ENCODE data around the gene SPDL1. TPM values are rescaled to one million over a fixed set of nuclear protein-coding genes. Genes with fewer than 3 reads are reported as not detected.

SPDL1 gene
- total RNA-seq, 6 experiments from 2014 or later, result 68.8 to 121 (median 74.4) TPM

- no peak overlapping the region for H3K4me3 Mint-ChIP-seq
- H3K36me3 Mint-ChIP-seq (ENCODE audit: low read depth), result peaks cover 23% of the 10 kb centered on the region
- no peak for TF ChIP-seq CTCF (IDR thresholded peaks at IDR 0.05)
- peaks cover 65% of the 10 kb centered on the region for H3K4me1 Mint-ChIP-seq (ENCODE audit: low read depth)
- H3K27me3 Mint-ChIP-seq (ENCODE audit: insufficient read depth), result no peaks in the 10 kb centered on the region; the same call in 1 of the 2 replicates
- peaks cover 17% of the 10 kb centered on the region for H3K9me3 Mint-ChIP-seq
- no peak overlapping the region for H3K27ac Mint-ChIP-seq
- no peak for DNase-seq
Observed at GRCh38 chr5:169632946-169633345, 49.4 kb downstream of the SPDL1 start.

DNA sequence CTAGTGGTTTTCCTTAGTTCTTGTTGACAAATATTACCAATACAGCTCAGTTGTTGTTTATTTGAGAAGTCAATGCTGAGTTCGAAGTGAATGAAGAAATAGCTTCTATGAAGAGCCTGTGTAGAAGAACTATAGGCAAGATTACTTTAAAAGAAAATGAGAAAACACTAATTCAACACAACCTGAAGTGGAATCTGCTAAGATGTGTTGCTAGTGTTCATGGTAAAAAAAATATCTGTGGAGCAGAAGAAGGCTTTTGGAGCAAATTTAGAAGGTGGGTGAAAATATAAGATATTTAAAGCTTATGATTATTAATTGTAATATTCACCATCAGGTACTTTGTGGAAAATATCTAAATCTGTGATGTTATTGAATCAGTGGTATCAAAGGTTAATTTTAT is 51.0 kb downstream of the SPDL1 start:
- H3K27ac Mint-ChIP-seq, result no peak overlapping the region
- no peak for TF ChIP-seq CTCF (IDR thresholded peaks at IDR 0.05)
- no peak overlapping the region for H3K4me3 Mint-ChIP-seq
- peaks cover 30% of the 10 kb centered on the region for H3K9me3 Mint-ChIP-seq
- peaks cover 49% of the 10 kb centered on the region for H3K4me1 Mint-ChIP-seq (ENCODE audit: low read depth)
- peaks cover 30% of the 10 kb centered on the region for H3K36me3 Mint-ChIP-seq (ENCODE audit: low read depth)
- no peaks in the 10 kb centered on the region; the same call in 1 of the 2 replicates for H3K27me3 Mint-ChIP-seq (ENCODE audit: insufficient read depth)
- DNase-seq, result no peak

GRCh38 chr5:169635936-169636335 is 52.4 kb downstream of the SPDL1 start:
- Mint-ChIP-seq H3K27me3 (ENCODE audit: insufficient read depth) (no peaks in the 10 kb centered on the region), H3K9me3 (peaks cover 36% of the 10 kb centered on the region), H3K27ac (no peak overlapping the region), H3K36me3 (ENCODE audit: low read depth) (peaks cover 40% of the 10 kb centered on the region), H3K4me1 (ENCODE audit: low read depth) (peaks cover 35% of the 10 kb centered on the region), H3K4me3 (no peak overlapping the region)
- DNase-seq, result no peak
- no peak for TF ChIP-seq CTCF (IDR thresholded peaks at IDR 0.05)

DNA sequence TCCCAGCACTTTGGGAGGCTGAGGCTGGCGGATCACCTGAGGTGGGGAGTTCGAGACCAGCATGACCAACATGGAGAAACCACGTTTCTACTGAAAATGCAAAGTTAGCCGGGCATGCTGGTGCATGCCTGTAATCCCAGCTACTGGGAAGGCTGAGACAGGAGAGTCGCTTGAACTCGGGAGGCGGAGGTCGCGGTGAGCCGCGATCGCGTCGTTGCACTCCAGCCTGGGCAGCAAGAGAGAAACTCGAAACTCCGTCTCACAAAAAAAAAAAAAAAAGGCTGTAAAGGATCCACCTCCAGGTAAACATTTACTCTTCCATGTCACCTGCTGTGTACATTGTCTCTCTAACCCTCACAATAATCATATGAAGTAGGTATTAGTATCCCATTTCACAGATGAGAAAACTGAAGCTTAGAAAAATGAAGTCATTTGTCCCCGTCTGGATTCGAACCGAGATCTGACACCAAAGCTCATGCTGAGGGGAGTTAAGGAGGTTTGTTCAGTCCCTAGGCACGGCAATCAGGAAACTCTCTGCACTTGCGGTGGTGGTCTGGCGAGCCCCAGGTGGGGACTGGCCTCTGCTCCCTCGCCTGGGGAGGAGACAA is 53.0 kb downstream of the SPDL1 start:
- Mint-ChIP-seq H3K27ac (no peak overlapping the region), H3K9me3 (peaks cover 36% of the 10 kb centered on the region), H3K27me3 (ENCODE audit: insufficient read depth) (no peaks in the 10 kb centered on the region), H3K4me1 (ENCODE audit: low read depth) (peaks cover 29% of the 10 kb centered on the region), H3K36me3 (ENCODE audit: low read depth) (peaks cover 39% of the 10 kb centered on the region), H3K4me3 (no peak overlapping the region)
- no peak for DNase-seq
- TF ChIP-seq CTCF (IDR thresholded peaks at IDR 0.05), result no peak

- Mint-ChIP-seq H3K27me3 (ENCODE audit: insufficient read depth) (no peaks in the 10 kb centered on the region), H3K9me3 (peaks cover 36% of the 10 kb centered on the region), H3K4me1 (ENCODE audit: low read depth) (peaks cover 24% of the 10 kb centered on the region), H3K27ac (no peak within 1 kb of the TSS), H3K4me3 (no peak within 1 kb of the TSS), H3K36me3 (ENCODE audit: low read depth) (peaks cover 36% of the 10 kb centered on the region)
- TF ChIP-seq CTCF (IDR thresholded peaks at IDR 0.05), result no peak
- DNase-seq, result no peak
Observed at GRCh38 chr5:169637085-169637548, 53.5 kb downstream of the SPDL1 start, which contains the start of gene DOCK2. TSS of gene DOCK2 (plus strand) at chr5:169637275. CDS start at chr5:169637327, 52 bp downstream.

Data from HFFc6 (cell line).